Measurements from ENCODE around the gene VPS52.

Gene VPS52

DNA sequence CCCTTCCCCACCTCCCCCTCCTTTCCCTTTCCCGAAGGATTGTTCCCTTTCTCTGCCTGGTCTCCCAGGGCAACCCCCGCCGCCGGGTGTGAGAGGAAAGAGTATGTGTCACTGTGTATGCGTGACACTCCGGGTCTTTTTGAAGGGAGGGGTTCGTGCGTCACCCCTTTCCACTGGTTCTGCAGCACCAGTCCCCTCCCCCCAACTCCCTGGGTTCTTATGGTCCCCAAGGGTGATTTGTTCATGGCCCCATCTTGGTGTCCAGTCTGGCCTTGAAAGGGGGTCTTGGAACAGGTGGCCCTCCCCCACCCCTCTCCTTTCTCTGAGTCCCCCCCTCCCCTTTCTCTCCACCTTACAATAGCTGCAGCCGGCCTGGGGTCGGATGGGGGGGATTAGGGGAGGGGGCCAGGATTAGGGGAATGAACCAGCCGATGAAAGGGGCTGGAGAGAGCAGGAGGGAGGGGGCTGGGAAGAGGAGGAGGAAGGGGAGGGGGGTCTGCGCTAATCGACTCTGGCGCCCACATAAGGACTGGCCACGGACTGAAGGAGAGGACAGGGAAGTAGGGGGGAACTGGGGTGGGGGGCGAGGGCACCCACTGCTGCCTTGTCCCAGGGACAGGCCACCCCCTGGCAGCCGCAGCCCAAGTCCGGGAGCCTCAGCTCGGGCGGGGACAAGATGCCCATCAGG lies 64.7 kb downstream of the VPS52 start:
- no peaks in the 10 kb centered on the region for H3K9me3 ChIP-seq (ENCODE audit: insufficient read depth, low read length)
- peaks cover 18% of the 10 kb centered on the region for H3K4me1 ChIP-seq (ENCODE audit: low read length)
- H3K27ac ChIP-seq (ENCODE audit: low read length) = no peak overlapping the region
- TF ChIP-seq CTCF (IDR thresholded peaks at IDR 0.05; ENCODE audit: low read depth, low read length) (no peak), EZH2phosphoT487 (IDR thresholded peaks at IDR 0.05; ENCODE audit: low read depth) (no peak)
- H2AFZ ChIP-seq (ENCODE audit: low read depth, low read length) = no peak overlapping the region
- H3K4me2 ChIP-seq (ENCODE audit: low read length) = peak overlapping the region; percentile 96
- no peaks in the 10 kb centered on the region for H3K27me3 ChIP-seq (ENCODE audit: low read depth, low read length)
- H3K4me3 ChIP-seq (ENCODE audit: low read length) = peak overlapping the region; percentile 96
- H3K36me3 ChIP-seq (replicated peaks; ENCODE audit: low read depth, low read length) = peaks cover 15% of the 10 kb centered on the region
- H3K79me2 ChIP-seq (ENCODE audit: low read length) = peaks cover 6% of the 10 kb centered on the region
- H3K9ac ChIP-seq (ENCODE audit: low read length) = peak overlapping the region; percentile 98
- H4K20me1 ChIP-seq (ENCODE audit: insufficient read depth, low read length) = no peaks in the 10 kb centered on the region; the same call in 1 of the 2 replicates

GRCh38 chr6:33206027-33206863 lies 65.4 kb downstream of the VPS52 start:
- H3K4me3 ChIP-seq (ENCODE audit: low read length) = no peak overlapping the region
- H3K79me2 ChIP-seq (ENCODE audit: low read length) = peaks cover 13% of the 10 kb centered on the region
- H4K20me1 ChIP-seq (ENCODE audit: insufficient read depth, low read length) = no peaks in the 10 kb centered on the region; the same call in 1 of the 2 replicates
- peaks cover 26% of the 10 kb centered on the region for H3K4me1 ChIP-seq (ENCODE audit: low read length)
- peaks cover 22% of the 10 kb centered on the region for H3K36me3 ChIP-seq (replicated peaks; ENCODE audit: low read depth, low read length)
- H3K9me3 ChIP-seq (ENCODE audit: insufficient read depth, low read length) = no peaks in the 10 kb centered on the region
- H3K9ac ChIP-seq (ENCODE audit: low read length) = no peak overlapping the region
- TF ChIP-seq CTCF (IDR thresholded peaks at IDR 0.05; ENCODE audit: low read depth, low read length) = no peak
- TF ChIP-seq EZH2phosphoT487 (IDR thresholded peaks at IDR 0.05; ENCODE audit: low read depth) = no peak
- H3K27me3 ChIP-seq (ENCODE audit: low read depth, low read length) = no peaks in the 10 kb centered on the region
- H3K4me2 ChIP-seq (ENCODE audit: low read length) = peak overlapping the region; percentile 71; the same call in 1 of the 2 replicates
- H3K27ac ChIP-seq (ENCODE audit: low read length) = no peak overlapping the region
- no peak overlapping the region for H2AFZ ChIP-seq (ENCODE audit: low read depth, low read length)

GRCh38 chr6:33205191-33206026 lies 66.3 kb downstream of the VPS52 start:
- H4K20me1 ChIP-seq (ENCODE audit: insufficient read depth, low read length) = no peaks in the 10 kb centered on the region; the same call in 1 of the 2 replicates
- peaks cover 19% of the 10 kb centered on the region for H3K79me2 ChIP-seq (ENCODE audit: low read length)
- H3K9me3 ChIP-seq (ENCODE audit: insufficient read depth, low read length) = no peaks in the 10 kb centered on the region
- H3K4me3 ChIP-seq (ENCODE audit: low read length) = peak overlapping the region; percentile 99
- H3K27ac ChIP-seq (ENCODE audit: low read length) = peak overlapping the region; percentile 72
- H2AFZ ChIP-seq (ENCODE audit: low read depth, low read length) = no peak overlapping the region
- peaks cover 22% of the 10 kb centered on the region for H3K36me3 ChIP-seq (replicated peaks; ENCODE audit: low read depth, low read length)
- H3K4me2 ChIP-seq (ENCODE audit: low read length) = peak overlapping the region; percentile 71
- H3K9ac ChIP-seq (ENCODE audit: low read length) = peak overlapping the region; percentile 95
- no peaks in the 10 kb centered on the region for H3K27me3 ChIP-seq (ENCODE audit: low read depth, low read length)
- TF ChIP-seq CTCF (IDR thresholded peaks at IDR 0.05; ENCODE audit: low read depth, low read length) (peak; percentile 38), EZH2phosphoT487 (IDR thresholded peaks at IDR 0.05; ENCODE audit: low read depth) (no peak)
- H3K4me1 ChIP-seq (ENCODE audit: low read length) = peaks cover 26% of the 10 kb centered on the region

Measured in OCI-LY3 (cell line).